ENCODE results near the gene CEBPZ.

- no peak for TF ChIP-seq CTCF (IDR thresholded peaks at IDR 0.05; ENCODE audit: insufficient read depth, low read length, poor library complexity, severe bottlenecking)
- TF ChIP-seq EZH2phosphoT487 (conservative IDR thresholded peaks at IDR 0.05; ENCODE audit: low read length) = no peak
Measured at GRCh38 chr2:37205689-37206341, 25.6 kb downstream of the CEBPZ start.

Measured in SU-DHL-6 (cell line).